ENCODE data around the gene IL3. TPM values are rescaled to one million over a fixed set of nuclear protein-coding genes. Genes with fewer than 3 reads are reported as not detected.

The IL3 gene
- total RNA-seq: not detected

GRCh38 chr5:132060501-132061161 is at the start of gene IL3:
IL3 (plus strand) TSS chr5:132060655; CDS start chr5:132060707, 52 bp downstream.

GRCh38 chr5:132011622-132012343 is 48.7 kb upstream of the IL3 start, which contains the start of gene ACSL6:
ACSL6 (minus strand) TSS chr5:132011658; CDS start chr5:132011553, 105 bp downstream.

GRCh38 chr5:132073231-132074013 is 13.0 kb downstream of the IL3 start, which contains the start of gene CSF2:
CSF2 (plus strand) TSS chr5:132073789; CDS start chr5:132073824, 35 bp downstream.

Small RNA genes lying within 50 kb of the gene (small RNA-seq; reads per million reads assigned to genes)
- gene RF00285: 0 reads per million in 2 donors

Other genes with a start within 250 kb of the IL3 start
- gene MEIKIN, start 115.0 kb upstream of the IL3 start, total RNA-seq: not detected
- gene ACSL6, start 49.0 kb upstream of the IL3 start, total RNA-seq: 1 to 10 TPM in 1 of 2 donors, under 1 TPM in 1; under 0.01 to 1.0 TPM
- gene CSF2, start 13.1 kb downstream of the IL3 start, total RNA-seq: not detected
- 10 to 100 TPM; 36.5 to 36.6 TPM for gene P4HA2, start 167.2 kb downstream of the IL3 start, total RNA-seq
- 10 to 100 TPM; 13.7 to 59.9 TPM for gene PDLIM4, start 197.0 kb downstream of the IL3 start, total RNA-seq
- under 1 TPM; 0.67 to 0.69 TPM for gene SLC22A4, start 233.7 kb downstream of the IL3 start, total RNA-seq

Measured in melanocyte of skin (primary cell).